Neural cell (in vitro differentiated cells): ENCODE data around the gene GPN1.

ENCODE experiments used
- EZH2 ChIP-seq: fragments of 200-600, 300-800 bp; shearing (Covaris generic), sonication (generic); IDR thresholded peaks from 2 replicates; pipeline ENCODE4 v1.6.1; 2014; ENCODE audit warnings: antibody characterized with exemption, low read length, borderline replicate concordance, mild to moderate bottlenecking; ENCODE audit not compliant: insufficient read depth, poor library complexity, severe bottlenecking
- MXI1 ChIP-seq: fragments of 450-650 bp; conservative IDR thresholded peaks from 2 replicates; pipeline ENCODE4 v1.6.1; 2014; ENCODE audit warnings: antibody characterized with exemption, mild to moderate bottlenecking; ENCODE audit not compliant: poor library complexity, severe bottlenecking
- POLR2AphosphoS5 ChIP-seq: IDR thresholded peaks from 2 replicates; pipeline ENCODE4 v1.6.1; 2012
- RAD21 ChIP-seq: fragments of 450-650 bp; conservative IDR thresholded peaks from 2 replicates; pipeline ENCODE4 v1.6.1; 2014; ENCODE audit warnings: antibody characterized with exemption, mild to moderate bottlenecking, moderate library complexity
- TF ChIP-seq, protein P1 (sequence below): fragments of 450-650 bp; IDR thresholded peaks from 2 replicates; pipeline ENCODE4 v1.5.1; 2014; ENCODE audit warnings: antibody characterized with exemption, mild to moderate bottlenecking, moderate library complexity; ENCODE audit not compliant: poor library complexity, severe bottlenecking

- TF ChIP-seq, protein P1, sequence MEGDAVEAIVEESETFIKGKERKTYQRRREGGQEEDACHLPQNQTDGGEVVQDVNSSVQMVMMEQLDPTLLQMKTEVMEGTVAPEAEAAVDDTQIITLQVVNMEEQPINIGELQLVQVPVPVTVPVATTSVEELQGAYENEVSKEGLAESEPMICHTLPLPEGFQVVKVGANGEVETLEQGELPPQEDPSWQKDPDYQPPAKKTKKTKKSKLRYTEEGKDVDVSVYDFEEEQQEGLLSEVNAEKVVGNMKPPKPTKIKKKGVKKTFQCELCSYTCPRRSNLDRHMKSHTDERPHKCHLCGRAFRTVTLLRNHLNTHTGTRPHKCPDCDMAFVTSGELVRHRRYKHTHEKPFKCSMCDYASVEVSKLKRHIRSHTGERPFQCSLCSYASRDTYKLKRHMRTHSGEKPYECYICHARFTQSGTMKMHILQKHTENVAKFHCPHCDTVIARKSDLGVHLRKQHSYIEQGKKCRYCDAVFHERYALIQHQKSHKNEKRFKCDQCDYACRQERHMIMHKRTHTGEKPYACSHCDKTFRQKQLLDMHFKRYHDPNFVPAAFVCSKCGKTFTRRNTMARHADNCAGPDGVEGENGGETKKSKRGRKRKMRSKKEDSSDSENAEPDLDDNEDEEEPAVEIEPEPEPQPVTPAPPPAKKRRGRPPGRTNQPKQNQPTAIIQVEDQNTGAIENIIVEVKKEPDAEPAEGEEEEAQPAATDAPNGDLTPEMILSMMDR, result no peak
- TF ChIP-seq POLR2AphosphoS5 (no peak), EZH2 (no peak), RAD21 (no peak), MXI1 (no peak)
Observed at GRCh38 chr2:27690052-27690451, 61.2 kb downstream of the GPN1 start.
